Activated CD8-positive, alpha-beta T cell treated with anti-CD3 and anti-CD28 coated beads, Interleukin-2, amount 10 ng/mL, durations not matched to agents 7 days and 5 days (primary cell): ENCODE measurements around the gene PFKFB2. TPM values are rescaled to one million over a fixed set of nuclear protein-coding genes. Genes with fewer than 3 reads are reported as not detected.

Experiments used
- ATAC-seq: fragments of 150-1000 bp; cut with Tn5 transposase; one replicate; pipeline ENCODE4 v1.10.0; 2021; ENCODE audit warnings: moderate library complexity
- CTCF ChIA-PET: fragments of 350-600 bp; sonication (Branson Sonifier 250); formaldehyde crosslinking; loops from one replicate; lab custom pipeline; 2021; ENCODE audit warnings: antibody characterized with exemption; lab: Charles Lee
- POLR2A ChIA-PET: fragments of 350-600 bp; sonication (Branson Sonifier 250); formaldehyde crosslinking; loops from one replicate; lab custom pipeline; 2021; ENCODE audit warnings: antibody characterized with exemption; lab: Charles Lee
- DNase-seq: peaks from one replicate; pipeline ENCODE4 v3.0.0-alpha.2; 2020
- H3K27ac Mint-ChIP-seq: one replicate; pipeline ENCODE4 v1.8.0; 2021; ENCODE audit warnings: mild to moderate bottlenecking, mixed read lengths
- H3K27me3 Mint-ChIP-seq: one replicate; pipeline ENCODE4 v1.8.0; 2021; ENCODE audit warnings: low read depth, mixed read lengths
- H3K36me3 Mint-ChIP-seq: one replicate; pipeline ENCODE4 v1.8.0; 2021; ENCODE audit warnings: low read depth, mixed read lengths
- H3K4me1 Mint-ChIP-seq: one replicate; pipeline ENCODE4 v1.8.0; 2021; ENCODE audit warnings: low read depth, mixed read lengths
- H3K4me3 Mint-ChIP-seq: one replicate; pipeline ENCODE4 v1.8.0; 2021; ENCODE audit warnings: mild to moderate bottlenecking, mixed read lengths
- H3K9me3 Mint-ChIP-seq: one replicate; pipeline ENCODE4 v1.8.0; 2022; ENCODE audit warnings: mixed read lengths; ENCODE audit not compliant: insufficient read depth
- total RNA-seq, 2 experiments: library from RNA; stranded (reverse); gene quantifications; one replicate each; pipeline ENCODE4 v1.2.3, GENCODE V29; 2021

PFKFB2 gene
- total RNA-seq, 2 experiments from 2014 or later, result 5.0 to 6.6 TPM

GRCh38 chr1:207015791-207016190 lies 37.3 kb upstream of the PFKFB2 start:
- no peaks in the 10 kb centered on the region for H3K36me3 Mint-ChIP-seq
- ATAC-seq (no peak), DNase-seq (no peak)
- ChIA-PET CTCF (no interaction called here), POLR2A (no interaction called here)
- no peak overlapping the region for H3K4me3 Mint-ChIP-seq
- no peaks in the 10 kb centered on the region for H3K9me3 Mint-ChIP-seq
- no peaks in the 10 kb centered on the region for H3K4me1 Mint-ChIP-seq
- peaks cover 31% of the 10 kb centered on the region for H3K27me3 Mint-ChIP-seq
- H3K27ac Mint-ChIP-seq, result no peak overlapping the region

- no peak for DNase-seq
- Mint-ChIP-seq H3K9me3 (no peaks in the 10 kb centered on the region), H3K36me3 (no peaks in the 10 kb centered on the region), H3K4me3 (no peak overlapping the region), H3K4me1 (no peaks in the 10 kb centered on the region), H3K27ac (no peak overlapping the region), H3K27me3 (peaks cover 25% of the 10 kb centered on the region)
- ATAC-seq, result no peak
- POLR2A ChIA-PET, result interaction anchor here (0.5 kb wide), 1 partner anchor 14 kb away, joined by 3 read pairs; no protein-coding TSS in a partner anchor
- CTCF ChIA-PET, result interaction anchor here (2.3 kb wide), 1 partner anchor 13 kb away, joined by 14 read pairs; no protein-coding TSS in a partner anchor
Measured at GRCh38 chr1:207017615-207018559, 35.2 kb upstream of the PFKFB2 start.

- DNase-seq (no peak), ATAC-seq (no peak)
- H3K27ac Mint-ChIP-seq, result no peak overlapping the region
- H3K9me3 Mint-ChIP-seq, result no peaks in the 10 kb centered on the region
- H3K4me1 Mint-ChIP-seq, result no peaks in the 10 kb centered on the region
- no peaks in the 10 kb centered on the region for H3K36me3 Mint-ChIP-seq
- H3K4me3 Mint-ChIP-seq, result no peak overlapping the region
- ChIA-PET POLR2A (no interaction called here), CTCF (interaction anchor here (2.3 kb wide), 1 partner anchor 13 kb away, joined by 14 read pairs; no protein-coding TSS in a partner anchor)
- H3K27me3 Mint-ChIP-seq, result peaks cover 20% of the 10 kb centered on the region
Measured at GRCh38 chr1:207018707-207019106, 34.4 kb upstream of the PFKFB2 start.

GRCh38 chr1:207019161-207019560 lies 33.9 kb upstream of the PFKFB2 start:
- Mint-ChIP-seq H3K9me3 (no peaks in the 10 kb centered on the region), H3K27me3 (peaks cover 17% of the 10 kb centered on the region), H3K27ac (no peak overlapping the region), H3K4me3 (no peak overlapping the region), H3K36me3 (no peaks in the 10 kb centered on the region), H3K4me1 (no peaks in the 10 kb centered on the region)
- no peak for DNase-seq
- POLR2A ChIA-PET, result no interaction called here
- CTCF ChIA-PET, result interaction anchor here (1.3 to 2.3 kb wide), 2 partner anchors 14 to 31 kb away, joined by 4 to 14 read pairs; no protein-coding TSS in a partner anchor
- no peak for ATAC-seq

GRCh38 chr1:207019661-207020060 lies 33.4 kb upstream of the PFKFB2 start:
- ChIA-PET CTCF (interaction anchor here (1.3 to 2.3 kb wide), 2 partner anchors 14 to 31 kb away, joined by 4 to 14 read pairs; no protein-coding TSS in a partner anchor), POLR2A (no interaction called here)
- Mint-ChIP-seq H3K27me3 (peaks cover 13% of the 10 kb centered on the region), H3K9me3 (no peaks in the 10 kb centered on the region), H3K36me3 (no peaks in the 10 kb centered on the region), H3K4me1 (peaks cover 4% of the 10 kb centered on the region), H3K27ac (no peak overlapping the region), H3K4me3 (no peak overlapping the region)
- ATAC-seq (no peak), DNase-seq (no peak)

- CTCF ChIA-PET, result interaction anchor here (1.0 to 1.8 kb wide), 3 partner anchors 15 to 30 kb away, joined by 3 to 5 read pairs (median 4); no protein-coding TSS in a partner anchor
- DNase-seq, result no peak
- ATAC-seq, result no peak
- POLR2A ChIA-PET, result no interaction called here
- Mint-ChIP-seq H3K27me3 (peaks cover 10% of the 10 kb centered on the region), H3K4me1 (peaks cover 6% of the 10 kb centered on the region), H3K27ac (no peak overlapping the region), H3K36me3 (no peaks in the 10 kb centered on the region), H3K9me3 (no peaks in the 10 kb centered on the region), H3K4me3 (no peak overlapping the region)
Measured at GRCh38 chr1:207020065-207020708, 32.9 kb upstream of the PFKFB2 start.

GRCh38 chr1:207020709-207021107 lies 32.4 kb upstream of the PFKFB2 start:
- ATAC-seq (no peak), DNase-seq (no peak)
- ChIA-PET POLR2A (no interaction called here), CTCF (interaction anchor here (1.0 to 1.8 kb wide), 3 partner anchors 10 to 23 kb away, joined by 3 to 5 read pairs (median 4); no protein-coding TSS in a partner anchor)
- peaks cover 12% of the 10 kb centered on the region for H3K27me3 Mint-ChIP-seq
- H3K27ac Mint-ChIP-seq, result no peak overlapping the region
- H3K9me3 Mint-ChIP-seq, result no peaks in the 10 kb centered on the region
- H3K4me1 Mint-ChIP-seq, result peaks cover 6% of the 10 kb centered on the region
- H3K4me3 Mint-ChIP-seq, result no peak overlapping the region
- no peaks in the 10 kb centered on the region for H3K36me3 Mint-ChIP-seq

GRCh38 chr1:207021139-207021861 lies 31.8 kb upstream of the PFKFB2 start:
- peaks cover 11% of the 10 kb centered on the region for H3K27me3 Mint-ChIP-seq
- no peaks in the 10 kb centered on the region for H3K9me3 Mint-ChIP-seq
- ATAC-seq (no peak), DNase-seq (no peak)
- no peak overlapping the region for H3K4me3 Mint-ChIP-seq
- no peak overlapping the region for H3K27ac Mint-ChIP-seq
- ChIA-PET CTCF (interaction anchor here (1.0 to 6.1 kb wide), 6 partner anchors 8 to 29 kb away, joined by 3 to 33 read pairs (median 4); partner anchors contain the start of gene YOD1), POLR2A (interaction anchor here (0.5 kb wide), 1 partner anchor 13 kb away, joined by 3 read pairs; no protein-coding TSS in a partner anchor)
- H3K4me1 Mint-ChIP-seq, result peaks cover 6% of the 10 kb centered on the region
- no peaks in the 10 kb centered on the region for H3K36me3 Mint-ChIP-seq

GRCh38 chr1:207021876-207022596 lies 31.0 kb upstream of the PFKFB2 start:
- Mint-ChIP-seq H3K4me1 (peaks cover 6% of the 10 kb centered on the region), H3K9me3 (no peaks in the 10 kb centered on the region), H3K27ac (no peak overlapping the region), H3K27me3 (peaks cover 16% of the 10 kb centered on the region), H3K36me3 (no peaks in the 10 kb centered on the region), H3K4me3 (no peak overlapping the region)
- CTCF ChIA-PET, result interaction anchor here (1.2 to 6.1 kb wide), 4 partner anchors 8 to 28 kb away, joined by 3 to 33 read pairs (median 6); partner anchors contain the start of gene YOD1
- no peak for DNase-seq
- no peak for ATAC-seq
- POLR2A ChIA-PET, result interaction anchor here (0.5 kb wide), 1 partner anchor 13 kb away, joined by 3 read pairs; no protein-coding TSS in a partner anchor

- Mint-ChIP-seq H3K36me3 (no peaks in the 10 kb centered on the region), H3K27ac (no peak overlapping the region), H3K27me3 (peaks cover 23% of the 10 kb centered on the region), H3K9me3 (no peaks in the 10 kb centered on the region), H3K4me1 (peaks cover 6% of the 10 kb centered on the region), H3K4me3 (no peak overlapping the region)
- ATAC-seq, result no peak
- POLR2A ChIA-PET, result no interaction called here
- DNase-seq, result no peak
- CTCF ChIA-PET, result interaction anchor here (6.1 kb wide), 1 partner anchor 18 kb away, joined by 33 read pairs; no protein-coding TSS in a partner anchor
Measured at GRCh38 chr1:207022996-207023679, 29.9 kb upstream of the PFKFB2 start.
